Tibial artery (tissue), 4 donors: ENCODE measurements around the gene OVOL3.

ENCODE experiments used
- DNase-seq, 2 donors: peaks; one replicate each; pipeline ENCODE4 v3.0.0-alpha.2; 2019
- H3K27ac ChIP-seq, 2 donors: fragments of 200-600 bp; sonication (generic) in 1 of 2; 1 replicate in 1 of 2; 2 replicates in 1 of 2; pipeline ENCODE4 v1.5.1; 2018 to 2019; ENCODE audit warnings: mild to moderate bottlenecking in 1 of 2
- H3K27me3 ChIP-seq, 2 donors: fragments of 200-600 bp; sonication (generic) in 1 of 2; one replicate each; pipeline versions ENCODE4 v1.5.1 to v1.6.0; 2016 to 2019
- H3K36me3 ChIP-seq, 3 donors: fragments of 200-600 bp; sonication (generic) in 2 of 3; one replicate each; pipeline ENCODE4 v1.5.1; 2016 to 2019; ENCODE audit warnings: mild to moderate bottlenecking in 2 of 3
- H3K4me1 ChIP-seq, 4 donors: fragments of 200-600 bp; sonication (generic) in 2 of 4; 1 replicate in 3 of 4; 2 replicates in 1 of 4; pipeline ENCODE4 v1.5.1; 2016 to 2019
- H3K4me3 ChIP-seq, 2 donors: fragments of 200-600 bp; sonication (generic) in 1 of 2; 1 replicate in 1 of 2; 2 replicates in 1 of 2; pipeline ENCODE4 v1.5.1; 2018 to 2019; ENCODE audit warnings: mild to moderate bottlenecking in 2 of 2
- H3K9me3 ChIP-seq, 3 donors: fragments of 200-600 bp; sonication (generic) in 1 of 3; one replicate each; pipeline ENCODE4 v1.5.1; 2016 to 2019
- intact Hi-C: fragments of 100-400 bp; cut with DNase I; formaldehyde crosslinking; loops from one replicate; pipeline ENCODE4 v1.15.0; 2023; ENCODE audit warnings: low total_unique reads
- TF ChIP-seq, protein P1 (sequence below), 2 experiments: fragments of 200-600 bp in 1 of 2; fragments of 450-650 bp in 1 of 2; IDR thresholded peaks; one replicate each; pipeline ENCODE4 v1.5.1; 2017 to 2019; ENCODE audit warnings: antibody characterized with exemption in 2 of 2, mild to moderate bottlenecking in 1 of 2, moderate library complexity in 1 of 2

Gene OVOL3

DNA sequence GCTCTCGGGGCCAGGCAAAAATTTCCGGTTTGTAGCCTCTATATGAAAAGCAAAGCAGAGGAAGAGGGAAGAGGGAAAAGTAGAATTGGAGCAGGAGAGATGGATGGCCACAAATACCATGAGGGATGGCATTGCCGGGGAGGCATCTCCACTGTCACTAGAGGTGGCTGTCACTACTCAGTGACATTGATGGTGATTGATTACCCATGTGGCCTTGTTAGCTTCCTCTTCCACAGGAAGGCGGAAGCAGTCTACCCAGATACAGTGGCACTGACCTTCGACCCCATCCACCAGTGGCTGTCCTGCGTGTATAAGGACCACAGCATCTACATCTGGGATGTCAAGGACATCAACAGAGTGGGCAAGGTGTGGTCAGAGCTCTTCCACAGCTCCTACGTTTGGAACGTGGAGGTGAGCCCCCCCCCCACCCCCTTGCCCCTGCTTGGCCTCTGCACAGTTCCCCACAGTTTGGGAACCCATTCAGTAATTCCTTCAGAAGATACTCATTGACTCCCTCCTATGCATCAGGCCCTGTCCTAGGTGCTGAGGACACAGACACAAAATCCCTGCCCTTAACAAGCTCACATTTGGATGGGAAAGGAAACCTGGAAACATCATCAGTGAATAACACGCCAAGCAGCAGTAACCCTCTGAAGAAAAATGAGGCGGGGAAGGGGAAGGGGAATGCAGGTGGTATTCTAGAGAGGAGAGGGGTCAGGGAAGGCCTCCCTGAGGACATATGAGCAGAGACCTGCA is 37.6 kb upstream of the OVOL3 start:
- intact Hi-C loops: no loop called here
- Histone ChIP-seq H3K4me3 (no peak overlapping the region), H3K27ac (no peak overlapping the region), H3K27me3 (no peaks in the 10 kb centered on the region), H3K36me3 (no peaks in the 10 kb centered on the region), H3K4me1 (no peaks in the 10 kb centered on the region), H3K9me3 (no peaks in the 10 kb centered on the region)
- TF ChIP-seq, protein P1, sequence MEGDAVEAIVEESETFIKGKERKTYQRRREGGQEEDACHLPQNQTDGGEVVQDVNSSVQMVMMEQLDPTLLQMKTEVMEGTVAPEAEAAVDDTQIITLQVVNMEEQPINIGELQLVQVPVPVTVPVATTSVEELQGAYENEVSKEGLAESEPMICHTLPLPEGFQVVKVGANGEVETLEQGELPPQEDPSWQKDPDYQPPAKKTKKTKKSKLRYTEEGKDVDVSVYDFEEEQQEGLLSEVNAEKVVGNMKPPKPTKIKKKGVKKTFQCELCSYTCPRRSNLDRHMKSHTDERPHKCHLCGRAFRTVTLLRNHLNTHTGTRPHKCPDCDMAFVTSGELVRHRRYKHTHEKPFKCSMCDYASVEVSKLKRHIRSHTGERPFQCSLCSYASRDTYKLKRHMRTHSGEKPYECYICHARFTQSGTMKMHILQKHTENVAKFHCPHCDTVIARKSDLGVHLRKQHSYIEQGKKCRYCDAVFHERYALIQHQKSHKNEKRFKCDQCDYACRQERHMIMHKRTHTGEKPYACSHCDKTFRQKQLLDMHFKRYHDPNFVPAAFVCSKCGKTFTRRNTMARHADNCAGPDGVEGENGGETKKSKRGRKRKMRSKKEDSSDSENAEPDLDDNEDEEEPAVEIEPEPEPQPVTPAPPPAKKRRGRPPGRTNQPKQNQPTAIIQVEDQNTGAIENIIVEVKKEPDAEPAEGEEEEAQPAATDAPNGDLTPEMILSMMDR (IDR thresholded peaks at IDR 0.05): no peak
- no peak for DNase-seq

DNA sequence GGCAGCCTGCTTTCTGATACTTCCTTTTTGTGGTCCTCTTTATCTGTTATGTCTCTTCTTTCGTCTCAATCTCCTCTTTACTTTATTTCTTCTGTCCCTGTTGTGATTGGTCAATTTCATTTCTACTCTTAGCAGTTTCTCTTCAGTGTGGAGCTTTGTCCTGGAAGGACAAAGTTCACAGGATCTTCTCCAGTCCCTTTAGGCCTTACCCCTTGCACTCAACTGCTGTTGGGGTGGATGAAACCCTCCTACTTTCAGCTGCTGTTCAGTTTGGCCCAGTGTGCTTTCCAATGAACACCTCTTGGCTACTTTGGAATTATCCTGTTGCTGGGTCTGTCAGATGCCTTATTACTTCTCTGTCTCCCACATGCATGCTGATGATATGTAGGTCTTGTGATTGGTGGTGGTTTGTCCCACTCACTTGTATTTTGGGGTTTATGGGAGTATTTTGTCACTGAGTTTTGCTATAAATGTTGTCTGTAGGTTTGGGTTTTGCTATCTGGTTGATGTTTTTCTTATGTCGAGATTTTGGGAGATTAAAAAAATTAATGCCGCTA is 31.5 kb upstream of the OVOL3 start:
- Histone ChIP-seq H3K27me3 (no peaks in the 10 kb centered on the region), H3K4me3 (no peak overlapping the region), H3K36me3 (no peaks in the 10 kb centered on the region), H3K4me1 (no peaks in the 10 kb centered on the region), H3K27ac (no peak overlapping the region), H3K9me3 (no peaks in the 10 kb centered on the region)
- TF ChIP-seq, protein P1 (IDR thresholded peaks at IDR 0.05): no peak
- no peak for DNase-seq
- intact Hi-C loops: no loop called here

DNA sequence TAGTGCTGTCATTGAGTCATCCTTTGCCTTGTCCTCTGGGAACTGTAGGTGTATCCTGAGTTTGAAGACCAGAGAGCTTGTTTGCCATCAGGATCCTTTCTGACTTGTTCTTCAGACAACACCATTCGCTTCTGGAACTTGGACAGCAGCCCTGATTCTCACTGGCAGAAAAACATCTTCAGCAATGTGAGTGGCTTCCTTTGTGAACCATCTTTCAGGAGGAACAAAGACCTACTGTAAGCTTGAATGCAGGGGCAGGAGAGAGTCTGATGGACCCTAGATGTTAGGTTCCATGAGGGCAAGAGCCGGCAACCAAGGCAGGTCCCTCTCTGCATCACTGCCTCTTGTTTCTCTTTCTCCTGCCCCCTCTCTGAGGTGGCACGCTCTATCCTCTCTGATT is 29.6 kb upstream of the OVOL3 start:
- intact Hi-C loops: no loop called here
- Histone ChIP-seq H3K9me3 (no peaks in the 10 kb centered on the region), H3K4me1 (no peaks in the 10 kb centered on the region), H3K27ac (no peak overlapping the region), H3K27me3 (no peaks in the 10 kb centered on the region), H3K4me3 (no peak overlapping the region), H3K36me3 (no peaks in the 10 kb centered on the region)
- no peak for DNase-seq
- TF ChIP-seq, protein P1 (IDR thresholded peaks at IDR 0.05): no peak

DNA sequence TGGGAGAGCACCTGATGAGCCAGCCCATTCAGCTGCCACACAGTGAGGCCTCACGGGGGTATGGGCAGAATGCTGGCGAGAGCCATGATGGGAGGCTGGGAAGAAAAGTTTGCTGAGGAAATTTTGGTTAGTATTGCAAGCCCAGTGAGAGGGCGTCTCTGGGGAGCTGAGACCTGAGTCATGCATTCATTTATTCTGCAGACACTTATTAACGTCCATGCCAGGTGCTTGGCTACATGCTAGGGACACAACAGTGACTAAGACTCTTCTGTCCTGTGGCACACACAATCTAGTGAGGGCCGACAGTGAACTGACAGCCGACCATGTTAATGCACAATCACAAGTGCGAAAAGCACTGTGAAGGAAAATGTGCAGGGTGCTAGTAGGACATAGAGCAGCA is 29.0 kb upstream of the OVOL3 start:
- no peaks in the 10 kb centered on the region for H3K9me3 ChIP-seq
- H3K4me3 ChIP-seq: no peak overlapping the region
- DNase-seq: no peak
- H3K36me3 ChIP-seq: no peaks in the 10 kb centered on the region
- TF ChIP-seq, protein P1 (IDR thresholded peaks at IDR 0.05): no peak
- intact Hi-C loops: no loop called here
- no peaks in the 10 kb centered on the region for H3K27me3 ChIP-seq
- H3K27ac ChIP-seq: no peak overlapping the region
- H3K4me1 ChIP-seq: no peaks in the 10 kb centered on the region

DNA sequence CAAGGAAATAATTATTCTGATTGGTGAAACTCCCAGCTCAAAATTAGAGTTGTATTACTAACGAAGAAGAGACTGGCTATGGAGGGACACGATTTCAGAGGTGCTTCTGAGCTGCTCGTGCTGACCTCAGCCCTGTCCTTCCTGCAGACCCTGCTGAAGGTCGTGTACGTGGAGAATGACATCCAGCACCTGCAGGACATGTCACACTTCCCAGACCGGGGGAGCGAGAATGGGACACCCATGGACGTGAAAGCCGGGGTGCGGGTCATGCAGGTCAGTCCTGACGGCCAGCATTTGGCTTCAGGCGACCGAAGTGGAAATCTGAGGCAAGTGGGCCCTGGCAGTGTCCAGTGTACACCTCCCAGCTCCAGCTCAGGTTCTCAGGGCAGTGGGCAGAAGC is 28.0 kb upstream of the OVOL3 start:
- H3K4me3 ChIP-seq: no peak overlapping the region
- no peaks in the 10 kb centered on the region for H3K9me3 ChIP-seq
- TF ChIP-seq, protein P1 (IDR thresholded peaks at IDR 0.05): no peak
- no peak for DNase-seq
- H3K27me3 ChIP-seq: no peaks in the 10 kb centered on the region
- intact Hi-C loops: no loop called here
- H3K27ac ChIP-seq: no peak overlapping the region
- no peaks in the 10 kb centered on the region for H3K4me1 ChIP-seq
- H3K36me3 ChIP-seq: no peaks in the 10 kb centered on the region
